ENCODE data around the gene BSDC1.

Gene BSDC1

GRCh38 chr1:32393136-32393535 lies 1.1 kb downstream of the BSDC1 start:
- no peak for DNase-seq

- DNase-seq: no peak
Measured at GRCh38 chr1:32392325-32392724, 1.9 kb downstream of the BSDC1 start.

GRCh38 chr1:32390904-32391870 lies 3.1 kb downstream of the BSDC1 start:
- DNase-seq: no peak

- DNase-seq: no peak
Measured at GRCh38 chr1:32388641-32389040, 5.6 kb downstream of the BSDC1 start.

- no peak for DNase-seq
Measured at GRCh38 chr1:32386676-32387392, 7.4 kb downstream of the BSDC1 start.

GRCh38 chr1:32380057-32380456 lies 14.2 kb downstream of the BSDC1 start:
- no peak for DNase-seq

GRCh38 chr1:32377541-32378220 lies 16.6 kb downstream of the BSDC1 start:
- no peak for DNase-seq

GRCh38 chr1:32376199-32376598 lies 18.0 kb downstream of the BSDC1 start:
- no peak for DNase-seq

- no peak for DNase-seq
Measured at GRCh38 chr1:32373996-32374592, 20.1 kb downstream of the BSDC1 start.

- no peak for DNase-seq
Measured at GRCh38 chr1:32372149-32372756, 22.0 kb downstream of the BSDC1 start.

GRCh38 chr1:32367912-32368635 lies 26.2 kb downstream of the BSDC1 start:
- DNase-seq: no peak

GRCh38 chr1:32365445-32365844 lies 28.8 kb downstream of the BSDC1 start:
- DNase-seq: no peak

GRCh38 chr1:32364836-32365235 lies 29.4 kb downstream of the BSDC1 start:
- no peak for DNase-seq

GRCh38 chr1:32363713-32364112 lies 30.5 kb downstream of the BSDC1 start:
- no peak for DNase-seq

GRCh38 chr1:32362474-32363313 lies 31.5 kb downstream of the BSDC1 start, which contains the start of the genes FAM229A and TSSK3:
Gene FAM229A (minus strand): TSS chr1:32362485. CDS start chr1:32362091, 394 bp downstream.
Gene TSSK3 (plus strand): TSS chr1:32362539. CDS start chr1:32362702, 163 bp downstream.
- DNase-seq: no peak

- DNase-seq: no peak
Measured at GRCh38 chr1:32361674-32362473, 32.4 kb downstream of the BSDC1 start.

- no peak for DNase-seq
Measured at GRCh38 chr1:32361308-32361673, 33.0 kb downstream of the BSDC1 start.

- no peak for DNase-seq
Measured at GRCh38 chr1:32358435-32358834, 35.8 kb downstream of the BSDC1 start.

- no peak for DNase-seq
Measured at GRCh38 chr1:32357614-32358013, 36.6 kb downstream of the BSDC1 start.

GRCh38 chr1:32356478-32356877 lies 37.8 kb downstream of the BSDC1 start:
- DNase-seq: no peak

Measured in cortex of kidney (tissue), 1 donor.